BJ (cell line): ENCODE data around the gene GRIN3A. TPM values are rescaled to one million over a fixed set of nuclear protein-coding genes. Genes with fewer than 3 reads are reported as not detected.

Source experiments
- CTCF ChIA-PET: fragments of 350-600 bp; formaldehyde crosslinking; extraction: SDS; loops from one replicate; lab custom pipeline; 2021; ENCODE audit warnings: antibody characterized with exemption, inconsistent platforms; lab: Yijun Ruan, JAX
- POLR2A ChIA-PET: fragments of 300-600 bp; sonication (Branson Sonifier 250); formaldehyde crosslinking; extraction: SDS; loops from one replicate; lab custom pipeline; 2021; ENCODE audit warnings: antibody characterized with exemption; lab: Charles Lee
- DNase-seq: peaks from one replicate; pipeline ENCODE4 v3.0.0-alpha.2; 2011; ENCODE audit warnings: low read depth
- H3K27me3 ChIP-seq: 2 replicates; pipeline ENCODE4 v1.6.0; 2011; ENCODE audit warnings: low read length; ENCODE audit not compliant: control insufficient read depth, insufficient read depth
- H3K36me3 ChIP-seq: 2 replicates; pipeline ENCODE4 v1.5.1; 2011; ENCODE audit warnings: low read length; ENCODE audit not compliant: control insufficient read depth, insufficient read depth
- H3K4me3 ChIP-seq: 2 replicates; pipeline ENCODE4 v1.5.1; 2011; ENCODE audit warnings: low read depth, mild to moderate bottlenecking, control low read depth, low read length
- polyA plus RNA-seq: library from polyadenylated mRNA; depleted of rRNA; stranded (reverse); fragments of >200 nt; gene quantifications from 2 replicates; pipeline ENCODE4 v1.2.3, GENCODE V29; 2011
- TF ChIP-seq, protein P1 (sequence below): IDR thresholded peaks from 2 replicates; pipeline ENCODE4 v1.5.1; 2011; ENCODE audit warnings: low read depth, mild to moderate bottlenecking, control low read depth, inconsistent platforms, low read length, moderate library complexity; ENCODE audit not compliant: insufficient read depth

Gene GRIN3A
- polyA plus RNA-seq, 1 experiment: not detected

DNA sequence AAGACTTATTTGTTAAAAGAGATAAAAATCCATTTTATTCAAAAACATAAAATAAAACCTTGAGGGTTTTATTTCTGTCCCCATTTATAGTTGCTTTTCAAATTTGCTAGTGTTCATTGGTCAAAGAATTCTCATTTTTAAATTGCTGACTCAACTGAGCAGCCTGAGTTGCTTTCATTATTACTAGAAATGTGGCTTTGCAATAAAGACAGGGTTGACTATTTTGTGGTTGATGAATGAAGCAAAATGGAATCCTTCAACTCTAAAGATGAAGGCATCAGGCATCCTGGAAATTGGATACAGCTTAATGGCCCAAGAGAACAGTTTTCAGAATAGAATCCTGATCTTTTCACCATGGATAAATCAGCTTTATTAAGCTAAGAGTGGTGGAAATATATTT, 119.7 kb downstream of the GRIN3A start:
- no peaks in the 10 kb centered on the region for H3K36me3 ChIP-seq
- H3K4me3 ChIP-seq: no peak overlapping the region
- ChIA-PET POLR2A (no interaction called here), CTCF (no interaction called here)
- H3K27me3 ChIP-seq: no peaks in the 10 kb centered on the region
- DNase-seq: no peak
- TF ChIP-seq, protein P1, sequence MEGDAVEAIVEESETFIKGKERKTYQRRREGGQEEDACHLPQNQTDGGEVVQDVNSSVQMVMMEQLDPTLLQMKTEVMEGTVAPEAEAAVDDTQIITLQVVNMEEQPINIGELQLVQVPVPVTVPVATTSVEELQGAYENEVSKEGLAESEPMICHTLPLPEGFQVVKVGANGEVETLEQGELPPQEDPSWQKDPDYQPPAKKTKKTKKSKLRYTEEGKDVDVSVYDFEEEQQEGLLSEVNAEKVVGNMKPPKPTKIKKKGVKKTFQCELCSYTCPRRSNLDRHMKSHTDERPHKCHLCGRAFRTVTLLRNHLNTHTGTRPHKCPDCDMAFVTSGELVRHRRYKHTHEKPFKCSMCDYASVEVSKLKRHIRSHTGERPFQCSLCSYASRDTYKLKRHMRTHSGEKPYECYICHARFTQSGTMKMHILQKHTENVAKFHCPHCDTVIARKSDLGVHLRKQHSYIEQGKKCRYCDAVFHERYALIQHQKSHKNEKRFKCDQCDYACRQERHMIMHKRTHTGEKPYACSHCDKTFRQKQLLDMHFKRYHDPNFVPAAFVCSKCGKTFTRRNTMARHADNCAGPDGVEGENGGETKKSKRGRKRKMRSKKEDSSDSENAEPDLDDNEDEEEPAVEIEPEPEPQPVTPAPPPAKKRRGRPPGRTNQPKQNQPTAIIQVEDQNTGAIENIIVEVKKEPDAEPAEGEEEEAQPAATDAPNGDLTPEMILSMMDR: no peak

DNA sequence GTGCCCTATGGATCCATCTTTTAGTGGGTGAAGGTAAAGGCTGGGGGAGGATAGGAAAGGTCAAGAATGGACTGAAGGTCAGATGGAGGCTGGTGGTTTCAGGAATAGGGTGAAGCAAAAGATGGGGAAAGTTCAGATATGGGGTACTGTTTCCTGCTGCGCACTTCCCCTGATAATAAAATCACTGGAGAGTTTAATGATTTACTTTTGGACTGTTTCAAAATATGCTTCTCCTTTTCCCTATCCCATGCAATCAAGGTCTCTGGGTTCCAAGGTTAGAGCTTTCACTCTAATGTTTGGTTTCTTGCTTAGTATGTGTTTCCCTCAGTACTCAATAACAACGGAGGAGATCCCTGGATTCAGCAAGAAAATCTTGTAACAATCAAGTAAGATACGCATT, 132.9 kb downstream of the GRIN3A start:
- ChIA-PET POLR2A (no interaction called here), CTCF (no interaction called here)
- H3K36me3 ChIP-seq: no peaks in the 10 kb centered on the region
- H3K27me3 ChIP-seq: peaks cover 5% of the 10 kb centered on the region
- TF ChIP-seq, protein P1: no peak
- no peak for DNase-seq
- no peak overlapping the region for H3K4me3 ChIP-seq

DNA sequence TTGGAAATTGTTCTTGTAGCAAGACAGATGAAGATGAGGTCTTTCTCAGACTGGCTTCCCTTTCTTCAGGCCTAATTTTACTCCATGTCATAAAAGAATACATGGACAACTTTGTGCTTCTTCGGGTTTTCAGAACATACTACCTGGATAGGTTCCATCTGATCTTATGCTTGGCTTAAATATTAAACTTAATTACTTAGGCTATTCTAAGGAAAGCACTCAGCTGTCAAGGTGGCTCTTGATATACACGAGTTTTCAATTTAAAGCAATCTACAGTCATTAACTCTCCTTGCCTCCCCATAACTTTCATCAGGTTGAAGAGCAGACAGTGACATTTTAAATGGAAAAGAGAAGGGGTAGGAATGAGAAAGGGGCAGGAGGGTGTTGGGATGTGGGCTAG, 134.2 kb downstream of the GRIN3A start:
- no peak overlapping the region for H3K4me3 ChIP-seq
- no peak for DNase-seq
- H3K36me3 ChIP-seq: no peaks in the 10 kb centered on the region
- CTCF ChIA-PET: interaction anchor here (2.1 kb wide), 1 partner anchor 10 kb away, joined by 6 read pairs; the partner anchor contains the start of gene PPP3R2
- TF ChIP-seq, protein P1: no peak
- peaks cover 5% of the 10 kb centered on the region for H3K27me3 ChIP-seq
- POLR2A ChIA-PET: no interaction called here

GRCh38 chr9:101601904-101602765, 136.3 kb downstream of the GRIN3A start:
- ChIA-PET POLR2A (no interaction called here), CTCF (interaction anchor here (0.5 to 1.4 kb wide), 4 partner anchors 8 to 126 kb away, joined by 3 read pairs; no protein-coding TSS in a partner anchor)
- Histone ChIP-seq H3K4me3 (no peak overlapping the region), H3K27me3 (peaks cover 5% of the 10 kb centered on the region), H3K36me3 (no peaks in the 10 kb centered on the region)
- no peak for DNase-seq
- TF ChIP-seq, protein P1: peak; percentile 65

DNA sequence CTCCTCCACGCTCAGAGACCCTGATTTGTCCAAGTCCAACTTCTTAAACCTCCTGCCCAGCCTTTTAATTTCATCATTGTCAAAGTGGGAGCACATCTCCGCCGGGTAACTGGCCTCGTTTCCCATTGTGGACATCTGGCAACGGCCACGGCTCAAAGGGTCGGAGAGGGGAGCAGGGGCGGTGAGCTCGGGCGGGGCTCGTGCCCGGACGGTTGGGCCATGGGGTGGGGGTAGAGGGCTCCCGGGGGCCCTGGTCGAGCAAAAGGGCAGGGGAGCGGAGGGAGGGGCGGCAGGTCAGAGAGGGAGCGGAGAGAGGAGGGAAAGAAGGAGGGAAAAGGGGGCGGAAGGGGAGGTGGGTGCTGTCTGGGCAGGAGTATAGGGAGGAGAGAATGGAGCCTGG, 143.7 kb downstream of the GRIN3A start, which contains the start of gene PPP3R2:
Gene PPP3R2 (minus strand): TSS at position 174 of the 400 bp plus-strand sequence. CDS start 48 bp downstream, at position 126.
- TF ChIP-seq, protein P1: no peak
- no peaks in the 10 kb centered on the region for H3K36me3 ChIP-seq
- DNase-seq: no peak
- no peak within 1 kb of the TSS for H3K4me3 ChIP-seq
- no peaks in the 10 kb centered on the region for H3K27me3 ChIP-seq
- POLR2A ChIA-PET: no interaction called here
- CTCF ChIA-PET: interaction anchor here (2.6 kb wide), 1 partner anchor 9 kb away, joined by 6 read pairs; no protein-coding TSS in a partner anchor
